HepG2 (cell line): ENCODE data around the gene TOMM20. TPM values are rescaled to one million over a fixed set of nuclear protein-coding genes. Genes with fewer than 3 reads are reported as not detected.
A peak's percentile ranks its signal among the peaks of the same experiment; 100 is the strongest.

ENCODE experiments used
- CENPT ChIP-seq: sonication (generic); formaldehyde crosslinking; IDR thresholded peaks from 2 replicates; pipeline ENCODE4 v1.8.0; 2022; ENCODE audit warnings: low read depth, mild to moderate bottlenecking, moderate library complexity, missing genetic modification reagents
- DMAP1 ChIP-seq: IDR thresholded peaks from 2 replicates; pipeline ENCODE4 v1.6.1; 2016
- ELF1 ChIP-seq: sonication (generic); formaldehyde crosslinking; IDR thresholded peaks from 2 replicates; pipeline ENCODE4 v1.4.0; 2020; ENCODE audit warnings: missing genetic modification reagents
- ERF ChIP-seq: IDR thresholded peaks from 2 replicates; pipeline ENCODE4 v1.6.1; 2018; ENCODE audit warnings: missing biosample characterization, missing genetic modification reagents
- GRHL1 ChIP-seq: sonication (generic); formaldehyde crosslinking; conservative IDR thresholded peaks from 2 replicates; pipeline ENCODE4 v1.8.0; 2022; ENCODE audit warnings: missing genetic modification reagents
- HIC2 ChIP-seq: sonication (generic); formaldehyde crosslinking; IDR thresholded peaks from 2 replicates; pipeline ENCODE4 v1.9.0; 2022; ENCODE audit warnings: low read depth, missing genetic modification reagents
- HMG20A ChIP-seq: IDR thresholded peaks from 2 replicates; pipeline ENCODE4 v1.6.1; 2016; ENCODE audit warnings: borderline replicate concordance
- MBNL3 ChIP-seq: fragments of 250-450 bp; sonication (Bioruptor Pico); conservative IDR thresholded peaks from 2 replicates; pipeline ENCODE4 v1.8.0; 2022; ENCODE audit warnings: mild to moderate bottlenecking, inconsistent platforms
- MTF2 ChIP-seq: sonication (generic); formaldehyde crosslinking; IDR thresholded peaks from 2 replicates; pipeline ENCODE4 v1.5.0; 2020; ENCODE audit warnings: missing genetic modification reagents, borderline replicate concordance
- NCOA1 ChIP-seq: sonication (generic); formaldehyde crosslinking; IDR thresholded peaks from 2 replicates; pipeline ENCODE4 v1.9.0; 2021; ENCODE audit warnings: missing genetic modification reagents
- PBX3 ChIP-seq: sonication (generic); formaldehyde crosslinking; IDR thresholded peaks from 2 replicates; pipeline ENCODE4 v1.8.1; 2023; ENCODE audit warnings: missing genetic modification reagents, inconsistent platforms, borderline replicate concordance
- SNRNP70 ChIP-seq: fragments of 200-400 bp; formaldehyde crosslinking; IDR thresholded peaks from 2 replicates; pipeline ENCODE4 v1.6.1; 2017; ENCODE audit warnings: mild to moderate bottlenecking, low read depth, low read length, moderate library complexity
- SSRP1 ChIP-seq: IDR thresholded peaks from 2 replicates; pipeline ENCODE4 v1.6.1; 2016; ENCODE audit warnings: control low read depth
- TOE1 ChIP-seq: sonication (generic); formaldehyde crosslinking; IDR thresholded peaks from 2 replicates; pipeline ENCODE4 v1.4.0; 2020; ENCODE audit warnings: mild to moderate bottlenecking, missing genetic modification reagents
- ZBTB7B ChIP-seq: sonication (generic); formaldehyde crosslinking; IDR thresholded peaks from 2 replicates; pipeline ENCODE4 v1.4.0; 2020; ENCODE audit warnings: missing genetic modification reagents
- ZNF276 ChIP-seq: sonication (generic); formaldehyde crosslinking; IDR thresholded peaks from 2 replicates; pipeline ENCODE4 v1.4.0; 2020; ENCODE audit warnings: mild to moderate bottlenecking, low read depth, missing genetic modification reagents
- ZNF281 ChIP-seq: sonication (generic); formaldehyde crosslinking; IDR thresholded peaks from 2 replicates; pipeline ENCODE4 v1.4.0; 2020; ENCODE audit warnings: missing genetic modification reagents, borderline replicate concordance
- ZNF530 ChIP-seq: sonication (generic); formaldehyde crosslinking; IDR thresholded peaks from 2 replicates; pipeline ENCODE4 v1.5.0; 2020; ENCODE audit warnings: low read depth, mild to moderate bottlenecking, missing genetic modification reagents
- ZNF747 ChIP-seq: sonication (generic); formaldehyde crosslinking; IDR thresholded peaks from 2 replicates; pipeline ENCODE4 v1.8.1; 2023; ENCODE audit warnings: missing genetic modification reagents, mild to moderate bottlenecking, borderline replicate concordance
- ZNF775 ChIP-seq: sonication (generic); formaldehyde crosslinking; IDR thresholded peaks from 2 replicates; pipeline ENCODE4 v1.4.0; 2020; ENCODE audit warnings: missing genetic modification reagents, mild to moderate bottlenecking, moderate library complexity, borderline replicate concordance
- polyA plus RNA-seq, 8 experiments: library from polyadenylated mRNA; depleted of rRNA in 3 of 8; stranded (reverse) in 7 of 8; unstranded in 1 of 8; fragments of >200 nt; fragmentation: Illumina TruSeq in 4 of 8; extraction: Trizol in 4 of 8; gene quantifications; 2 replicates each; pipeline versions ENCODE4 v1.2.1 to v1.2.3, GENCODE V29; 2011 to 2016; ENCODE audit warnings: low read depth in 4 of 8, missing spikeins in 1 of 8, mixed read lengths in 1 of 8; ENCODE audit not compliant: insufficient read depth in 1 of 8
- total RNA-seq, 5 experiments: library from RNA; depleted of rRNA; stranded (reverse); fragments of >200 nt; fragmentation: Illumina TruSeq; extraction: Trizol; gene quantifications; 2 replicates each; pipeline ENCODE4 v1.2.3, GENCODE V29; 2016; ENCODE audit warnings: low read depth in 1 of 5

Gene TOMM20
- total and polyA plus RNA-seq, 2 of the 13 experiments (the other 11 are each of a cell fraction or from before 2014, with no cell fraction given) = 153 to 376 TPM

GRCh38 chr1:235067396-235068157, 61.1 kb downstream of the TOMM20 start (continued):
- no peak for TF ChIP-seq MTF2 (CRISPR knock-in tag)
- no peak for TF ChIP-seq DMAP1 (CRISPR knock-in tag)
- TF ChIP-seq MBNL3 (CRISPR knock-in tag) = no peak
- peak; percentile 28 for TF ChIP-seq SSRP1 (CRISPR knock-in tag)
- 0 out of 2 replicates have a peak, but pooled peaks have one; percentile 40 for TF ChIP-seq ERF
- no peak for TF ChIP-seq ZNF276 (CRISPR knock-in tag)
- TF ChIP-seq ZNF530 (CRISPR knock-in tag) = no peak
- no peak for TF ChIP-seq CENPT
- no peak for TF ChIP-seq TOE1 (CRISPR knock-in tag)
- no peak; the same call in 1 of the 2 replicates for TF ChIP-seq HMG20A
- TF ChIP-seq ZNF775 (CRISPR knock-in tag) = no peak
- no peak for TF ChIP-seq ZNF747 (CRISPR knock-in tag)
- 0 out of 2 replicates have a peak, but pooled peaks have one; percentile 10 for TF ChIP-seq HIC2
- no peak for TF ChIP-seq NCOA1 (CRISPR knock-in tag)
- no peak for TF ChIP-seq ZBTB7B (CRISPR knock-in tag)
- TF ChIP-seq SNRNP70 = no peak
- no peak for TF ChIP-seq PBX3 (CRISPR knock-in tag)
- 0 out of 2 replicates have a peak, but pooled peaks have one; percentile 9 for TF ChIP-seq ELF1 (CRISPR knock-in tag)
- 0 out of 2 replicates have a peak, but pooled peaks have one; percentile 27 for TF ChIP-seq ZNF281
- TF ChIP-seq GRHL1 (CRISPR knock-in tag) = no peak
